Tibial nerve (tissue), 4 donors: Measurements from ENCODE around the gene NRXN2. TPM values are rescaled to one million over a fixed set of nuclear protein-coding genes. Genes with fewer than 3 reads are reported as not detected.
A peak's percentile ranks its signal among the peaks of the same experiment; 100 is the strongest.

ENCODE experiments used
- DNase-seq, 2 donors: peaks; one replicate each; pipeline ENCODE4 v3.0.0-alpha.2; 2019; ENCODE audit warnings: low spot score in 2 of 2
- H3K27ac ChIP-seq, 4 donors: fragments of 200-600 bp; sonication (generic) in 3 of 4; one replicate each; pipeline ENCODE4 v1.5.1; 2017 to 2019; ENCODE audit warnings: mild to moderate bottlenecking in 1 of 4
- H3K27me3 ChIP-seq, 2 donors: fragments of 200-600 bp; sonication (generic) in 1 of 2; one replicate each; pipeline versions ENCODE4 v1.5.1 to v1.6.0; 2017 to 2019
- H3K36me3 ChIP-seq, 3 donors: fragments of 200-600 bp; sonication (generic); one replicate each; pipeline ENCODE4 v1.5.1; 2018 to 2019
- H3K4me1 ChIP-seq, 4 donors: fragments of 200-600 bp; sonication (generic) in 3 of 4; one replicate each; pipeline ENCODE4 v1.5.1; 2017 to 2019
- H3K4me3 ChIP-seq, 4 donors: fragments of 200-600 bp; sonication (generic) in 3 of 4; one replicate each; pipeline ENCODE4 v1.5.1; 2017 to 2019; ENCODE audit warnings: mild to moderate bottlenecking in 1 of 4, moderate library complexity in 1 of 4
- H3K9me3 ChIP-seq, 4 donors: fragments of 200-600 bp; sonication (generic) in 3 of 4; one replicate each; pipeline ENCODE4 v1.5.1; 2017 to 2019
- EP300 ChIP-seq, 2 donors: sonication (generic); formaldehyde crosslinking; IDR thresholded peaks; one replicate each; pipeline ENCODE4 v1.6.1; 2017; ENCODE audit warnings: antibody characterized with exemption in 2 of 2, mild to moderate bottlenecking in 1 of 2
- POLR2A ChIP-seq, 2 donors: fragments of 450-650 bp; IDR thresholded peaks; one replicate each; pipeline ENCODE4 v1.6.1; 2017; ENCODE audit warnings: antibody characterized with exemption in 2 of 2, mild to moderate bottlenecking in 2 of 2, moderate library complexity in 2 of 2
- WGBS, 2 donors: methylation state at CpG; one replicate each; pipeline ENCODE4 v1.1.5; 2018; 5-methylcytosine and 5-hydroxymethylcytosine counted together
- total RNA-seq, 4 donors: library from RNA; depleted of rRNA; stranded (reverse); fragments of >200 nt; gene quantifications; one replicate each; pipeline ENCODE4 v1.1.0, GENCODE V29; 2016
- TF ChIP-seq, protein P1 (sequence below), 5 experiments: fragments of 200-600 bp in 3 of 5; fragments of 450-650 bp in 2 of 5; sonication (generic) in 3 of 5; IDR thresholded peaks; one replicate each; pipeline ENCODE4 v1.5.1; 2016 to 2019; ENCODE audit warnings: antibody characterized with exemption in 5 of 5, mild to moderate bottlenecking in 3 of 5, moderate library complexity in 2 of 5

NRXN2 gene
- total RNA-seq, 4 donors from 2014 or later, result 1.7 to 25.5 (median 8.7) TPM

DNA sequence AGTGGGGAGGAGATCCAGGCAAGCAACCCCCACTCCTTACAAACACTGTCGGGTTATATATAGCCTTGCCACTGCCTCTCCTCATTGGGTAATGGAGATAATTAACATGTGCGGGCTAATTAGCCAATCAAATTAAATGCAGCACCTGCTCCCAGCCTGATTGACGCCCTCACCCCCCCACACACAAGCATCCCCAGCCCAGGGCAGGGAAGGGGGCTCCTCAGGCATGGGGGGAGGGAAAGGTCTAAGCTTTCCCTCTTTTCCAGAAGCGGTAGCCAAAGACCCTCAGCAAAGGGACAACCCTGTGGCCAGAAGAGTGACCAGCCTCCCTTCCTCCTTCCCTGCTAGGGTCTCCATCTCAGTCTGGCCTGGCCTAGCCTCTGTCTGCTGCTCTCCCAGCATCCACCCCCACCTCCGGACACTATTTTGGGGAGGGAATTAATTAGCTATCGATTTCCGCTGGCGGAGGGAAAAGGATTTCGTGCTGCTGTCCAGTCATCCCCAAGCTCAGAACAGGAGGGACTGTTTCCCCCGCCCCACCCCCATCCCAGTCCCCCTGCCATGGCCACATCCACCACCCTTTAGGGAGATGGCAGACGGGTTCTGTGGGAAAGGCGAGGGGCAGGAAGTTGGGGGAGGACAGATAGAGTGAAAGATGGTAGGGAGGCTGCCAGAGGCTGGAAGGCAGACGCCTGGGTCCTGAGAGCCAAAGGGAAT lies 7.1 kb downstream of the NRXN2 start:
- WGBS, 2 donors, result 41 to 43% methylated on average over 13 of the region's 13 CpGs
- no peak for DNase-seq
- no peak for TF ChIP-seq POLR2A (IDR thresholded peaks at IDR 0.05)
- TF ChIP-seq, protein P1, sequence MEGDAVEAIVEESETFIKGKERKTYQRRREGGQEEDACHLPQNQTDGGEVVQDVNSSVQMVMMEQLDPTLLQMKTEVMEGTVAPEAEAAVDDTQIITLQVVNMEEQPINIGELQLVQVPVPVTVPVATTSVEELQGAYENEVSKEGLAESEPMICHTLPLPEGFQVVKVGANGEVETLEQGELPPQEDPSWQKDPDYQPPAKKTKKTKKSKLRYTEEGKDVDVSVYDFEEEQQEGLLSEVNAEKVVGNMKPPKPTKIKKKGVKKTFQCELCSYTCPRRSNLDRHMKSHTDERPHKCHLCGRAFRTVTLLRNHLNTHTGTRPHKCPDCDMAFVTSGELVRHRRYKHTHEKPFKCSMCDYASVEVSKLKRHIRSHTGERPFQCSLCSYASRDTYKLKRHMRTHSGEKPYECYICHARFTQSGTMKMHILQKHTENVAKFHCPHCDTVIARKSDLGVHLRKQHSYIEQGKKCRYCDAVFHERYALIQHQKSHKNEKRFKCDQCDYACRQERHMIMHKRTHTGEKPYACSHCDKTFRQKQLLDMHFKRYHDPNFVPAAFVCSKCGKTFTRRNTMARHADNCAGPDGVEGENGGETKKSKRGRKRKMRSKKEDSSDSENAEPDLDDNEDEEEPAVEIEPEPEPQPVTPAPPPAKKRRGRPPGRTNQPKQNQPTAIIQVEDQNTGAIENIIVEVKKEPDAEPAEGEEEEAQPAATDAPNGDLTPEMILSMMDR (IDR thresholded peaks at IDR 0.05), result no peak
- TF ChIP-seq EP300 (IDR thresholded peaks at IDR 0.05), result no peak
- Histone ChIP-seq H3K36me3 (no peaks in the 10 kb centered on the region), H3K4me3 (no peak overlapping the region), H3K27me3 (peaks cover 0 to 92% of the 10 kb centered on the region in 2 donors), H3K27ac (no peak overlapping the region), H3K4me1 (peaks cover 0 to 28% (median 2%) of the 10 kb centered on the region in 4 donors), H3K9me3 (no peaks in the 10 kb centered on the region)

DNA sequence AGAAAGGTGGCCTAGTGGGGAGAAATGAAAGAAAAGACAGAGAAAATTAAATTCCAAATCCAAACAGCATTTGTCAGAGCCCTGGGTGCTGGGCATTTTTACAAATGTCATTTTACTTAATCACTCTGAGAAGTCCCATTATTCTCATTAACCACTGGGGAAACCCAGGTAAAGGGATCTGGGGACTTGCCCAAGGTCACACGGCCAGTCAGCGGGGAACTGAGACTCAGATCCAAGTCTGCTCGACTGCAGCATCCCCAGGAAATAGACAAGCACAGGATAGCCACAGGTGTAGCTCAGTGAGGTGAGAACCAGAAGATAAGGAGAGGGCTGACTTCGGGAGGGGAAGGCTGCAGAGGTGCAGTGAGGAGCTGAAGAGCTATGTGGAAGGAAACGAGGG lies 7.9 kb downstream of the NRXN2 start:
- Histone ChIP-seq H3K27me3 (peaks cover 0 to 92% of the 10 kb centered on the region in 2 donors), H3K36me3 (no peaks in the 10 kb centered on the region), H3K9me3 (no peaks in the 10 kb centered on the region), H3K27ac (no peak overlapping the region), H3K4me1 (peaks cover 0 to 28% (median 2%) of the 10 kb centered on the region in 4 donors), H3K4me3 (no peak overlapping the region)
- 46 to 68% methylated on average over 5 of the region's 5 CpGs for WGBS, 2 donors
- TF ChIP-seq POLR2A (IDR thresholded peaks at IDR 0.05) (no peak), EP300 (IDR thresholded peaks at IDR 0.05) (no peak)
- TF ChIP-seq, protein P1 (IDR thresholded peaks at IDR 0.05), result no peak
- DNase-seq, result no peak

DNA sequence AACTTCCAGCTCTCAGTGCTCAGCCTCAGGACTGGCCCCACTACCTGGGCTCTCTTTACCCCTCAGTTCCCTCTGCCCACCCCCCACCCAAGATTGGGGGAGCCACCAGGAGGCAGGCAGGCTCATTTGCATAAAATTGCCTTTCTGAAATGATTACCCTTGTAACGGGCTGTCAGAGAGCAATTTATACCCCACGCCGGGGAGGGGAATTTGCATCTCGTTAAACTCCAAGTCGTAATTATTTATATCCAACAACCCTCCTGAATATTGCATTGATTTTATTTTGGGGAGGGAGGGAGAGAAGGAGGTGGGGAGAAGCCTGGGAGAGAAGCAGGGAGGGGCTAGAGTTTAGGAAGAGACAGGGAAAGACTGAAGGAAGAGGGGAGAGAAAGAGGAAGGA lies 8.3 kb downstream of the NRXN2 start:
- peaks cover 0 to 92% of the 10 kb centered on the region in 2 donors for H3K27me3 ChIP-seq
- WGBS, 2 donors, result 47 to 52% methylated on average over 5 of the region's 5 CpGs

DNA sequence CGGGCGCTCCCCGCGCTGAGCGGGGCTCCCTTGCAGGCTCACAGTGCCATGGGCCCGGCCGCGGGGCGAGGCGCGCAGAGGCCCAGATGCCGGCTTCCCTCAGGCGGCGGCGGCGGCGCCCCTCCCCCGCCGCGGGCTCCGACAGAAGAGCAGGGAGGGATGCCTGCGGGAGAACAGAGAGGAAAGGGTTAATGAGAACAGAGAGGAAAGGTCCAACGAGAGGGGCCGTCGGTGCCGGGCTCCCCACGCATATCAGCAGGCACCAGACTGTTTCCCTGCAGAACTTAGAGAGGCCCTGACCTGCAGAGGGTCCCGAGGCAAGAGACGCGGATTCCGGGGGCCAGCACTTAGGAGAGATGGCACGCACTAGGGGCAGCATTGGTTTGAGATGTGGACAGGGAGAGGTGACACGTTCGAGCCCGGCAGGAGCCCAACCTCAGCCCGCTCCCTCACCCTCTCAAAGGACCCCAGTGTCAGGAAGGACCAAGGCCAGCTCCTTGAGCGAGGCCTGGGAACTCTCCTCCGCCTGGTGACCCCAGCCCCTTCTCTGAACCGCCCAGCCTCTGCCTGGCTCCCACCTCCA lies 9.1 kb downstream of the NRXN2 start:
- Histone ChIP-seq H3K4me3 (peak overlapping the region in 1 of 4 donors; percentile 15), H3K27ac (no peak overlapping the region), H3K9me3 (no peaks in the 10 kb centered on the region), H3K27me3 (peaks cover 0 to 92% of the 10 kb centered on the region in 2 donors), H3K36me3 (no peaks in the 10 kb centered on the region), H3K4me1 (peaks cover 0 to 28% (median 2%) of the 10 kb centered on the region in 4 donors)
- TF ChIP-seq, protein P1 (IDR thresholded peaks at IDR 0.05), result no peak
- TF ChIP-seq EP300 (IDR thresholded peaks at IDR 0.05), result no peak
- 9% methylated on average over 28 to 39 of the region's 39 CpGs for WGBS, 2 donors
- no peak for DNase-seq

More for the DNA sequence above, 8.3 kb downstream of the NRXN2 start:
- H3K27ac ChIP-seq, result no peak overlapping the region
- TF ChIP-seq, protein P1 (IDR thresholded peaks at IDR 0.05), result no peak
- no peak for TF ChIP-seq POLR2A (IDR thresholded peaks at IDR 0.05)
- no peak for TF ChIP-seq EP300 (IDR thresholded peaks at IDR 0.05)
- DNase-seq, result no peak
- H3K36me3 ChIP-seq, result no peaks in the 10 kb centered on the region
- peaks cover 0 to 28% (median 2%) of the 10 kb centered on the region in 4 donors for H3K4me1 ChIP-seq
- H3K4me3 ChIP-seq, result no peak overlapping the region
- H3K9me3 ChIP-seq, result no peaks in the 10 kb centered on the region

DNA sequence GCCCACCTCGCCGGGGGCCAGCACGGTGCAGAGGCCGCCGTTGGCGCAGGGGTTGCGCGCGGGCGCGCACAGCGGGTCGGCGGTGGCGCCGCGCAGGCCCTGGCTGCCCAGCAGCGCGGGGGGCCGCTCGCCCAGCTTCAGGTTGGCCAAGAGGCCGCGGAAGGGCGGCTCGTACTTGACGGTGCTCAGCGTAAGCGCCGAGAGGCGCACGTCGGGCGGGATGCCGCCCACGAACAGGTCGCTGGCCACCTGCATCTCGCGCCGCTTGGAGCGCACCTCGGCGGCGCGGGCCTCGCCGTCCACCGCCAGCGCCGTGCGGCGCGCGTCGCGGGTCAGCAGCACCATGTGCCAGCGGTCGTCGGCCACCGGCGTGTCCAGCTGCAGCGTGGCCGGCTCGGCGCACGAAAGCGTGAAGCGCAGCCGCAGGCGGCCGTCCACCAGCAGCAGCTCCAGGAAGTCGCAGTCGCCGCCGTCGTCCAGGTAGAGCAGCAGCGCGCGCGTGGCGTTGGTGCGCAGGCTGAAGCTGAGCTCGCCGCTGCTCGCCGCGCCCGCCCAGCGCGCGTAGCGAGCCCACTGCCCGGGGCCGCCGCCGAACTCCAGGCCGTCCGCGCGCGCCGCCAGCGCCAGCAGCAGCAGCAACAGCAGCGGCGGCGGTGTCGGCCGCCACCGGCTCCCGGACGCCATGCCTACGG lies 9.8 kb downstream of the NRXN2 start:
- peak overlapping the region in 1 of 4 donors; percentile 15 for H3K4me3 ChIP-seq
- TF ChIP-seq, protein P1 (IDR thresholded peaks at IDR 0.05), result no peak
- TF ChIP-seq EP300 (IDR thresholded peaks at IDR 0.05) (no peak), POLR2A (IDR thresholded peaks at IDR 0.05) (no peak)
- 0 to 1% methylated on average over 7 to 14 of the region's 111 CpGs for WGBS, 2 donors
- H3K27ac ChIP-seq, result no peak overlapping the region
- peaks cover 0 to 92% of the 10 kb centered on the region in 2 donors for H3K27me3 ChIP-seq
- no peaks in the 10 kb centered on the region for H3K36me3 ChIP-seq
- DNase-seq, result no peak
- H3K4me1 ChIP-seq, result peaks cover 0 to 28% (median 2%) of the 10 kb centered on the region in 4 donors
- no peaks in the 10 kb centered on the region for H3K9me3 ChIP-seq
